ENCODE results near the gene RAD51D.

RAD51D gene

GRCh38 chr17:35103271-35103670, 16.4 kb downstream of the RAD51D start:
- TF ChIP-seq USF1 (IDR thresholded peaks at IDR 0.05) (no peak), MAX (IDR thresholded peaks at IDR 0.05) (no peak), TEAD4 (IDR thresholded peaks at IDR 0.05) (no peak), CEBPB (IDR thresholded peaks at IDR 0.05) (no peak), TAF1 (IDR thresholded peaks at IDR 0.05; ENCODE audit: low read depth) (no peak), EGR1 (IDR thresholded peaks at IDR 0.05) (no peak), TCF12 (IDR thresholded peaks at IDR 0.05; ENCODE audit: low read depth) (no peak), RAD21 (IDR thresholded peaks at IDR 0.05; ENCODE audit: low read depth) (no peak), FOXM1 (IDR thresholded peaks at IDR 0.05; ENCODE audit: borderline replicate concordance, low read depth) (no peak), YY1 (IDR thresholded peaks at IDR 0.05; ENCODE audit: low read depth) (no peak), EP300 (IDR thresholded peaks at IDR 0.05; ENCODE audit: borderline replicate concordance) (no peak), NFIC (IDR thresholded peaks at IDR 0.05) (no peak), CREB1 (IDR thresholded peaks at IDR 0.05; ENCODE audit: low read depth) (no peak), ZBTB7A (IDR thresholded peaks at IDR 0.05; ENCODE audit: low read depth) (no peak)
- TF ChIP-seq, protein P1, sequence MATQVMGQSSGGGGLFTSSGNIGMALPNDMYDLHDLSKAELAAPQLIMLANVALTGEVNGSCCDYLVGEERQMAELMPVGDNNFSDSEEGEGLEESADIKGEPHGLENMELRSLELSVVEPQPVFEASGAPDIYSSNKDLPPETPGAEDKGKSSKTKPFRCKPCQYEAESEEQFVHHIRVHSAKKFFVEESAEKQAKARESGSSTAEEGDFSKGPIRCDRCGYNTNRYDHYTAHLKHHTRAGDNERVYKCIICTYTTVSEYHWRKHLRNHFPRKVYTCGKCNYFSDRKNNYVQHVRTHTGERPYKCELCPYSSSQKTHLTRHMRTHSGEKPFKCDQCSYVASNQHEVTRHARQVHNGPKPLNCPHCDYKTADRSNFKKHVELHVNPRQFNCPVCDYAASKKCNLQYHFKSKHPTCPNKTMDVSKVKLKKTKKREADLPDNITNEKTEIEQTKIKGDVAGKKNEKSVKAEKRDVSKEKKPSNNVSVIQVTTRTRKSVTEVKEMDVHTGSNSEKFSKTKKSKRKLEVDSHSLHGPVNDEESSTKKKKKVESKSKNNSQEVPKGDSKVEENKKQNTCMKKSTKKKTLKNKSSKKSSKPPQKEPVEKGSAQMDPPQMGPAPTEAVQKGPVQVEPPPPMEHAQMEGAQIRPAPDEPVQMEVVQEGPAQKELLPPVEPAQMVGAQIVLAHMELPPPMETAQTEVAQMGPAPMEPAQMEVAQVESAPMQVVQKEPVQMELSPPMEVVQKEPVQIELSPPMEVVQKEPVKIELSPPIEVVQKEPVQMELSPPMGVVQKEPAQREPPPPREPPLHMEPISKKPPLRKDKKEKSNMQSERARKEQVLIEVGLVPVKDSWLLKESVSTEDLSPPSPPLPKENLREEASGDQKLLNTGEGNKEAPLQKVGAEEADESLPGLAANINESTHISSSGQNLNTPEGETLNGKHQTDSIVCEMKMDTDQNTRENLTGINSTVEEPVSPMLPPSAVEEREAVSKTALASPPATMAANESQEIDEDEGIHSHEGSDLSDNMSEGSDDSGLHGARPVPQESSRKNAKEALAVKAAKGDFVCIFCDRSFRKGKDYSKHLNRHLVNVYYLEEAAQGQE (IDR thresholded peaks at IDR 0.05; ENCODE audit: low read depth): no peak

DNA sequence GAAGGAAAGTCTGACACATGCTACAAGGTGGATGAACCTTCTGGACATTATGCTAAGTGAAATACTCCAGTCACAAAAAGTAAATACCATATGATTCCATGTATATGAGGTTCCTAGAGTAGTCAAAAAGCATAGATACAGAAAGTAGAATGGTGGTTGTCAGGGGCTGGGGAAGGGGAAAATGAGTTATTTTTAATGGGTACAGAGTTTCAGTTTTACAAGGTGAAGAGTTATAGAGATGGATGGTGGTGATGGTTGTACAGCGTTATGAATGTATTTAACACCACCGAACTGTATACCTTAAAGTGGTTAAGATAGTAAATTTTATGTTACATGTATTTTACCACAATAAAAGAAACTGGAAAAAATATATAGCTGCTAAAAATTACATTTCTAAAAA, 17.9 kb downstream of the RAD51D start:
- TF ChIP-seq TAF1 (IDR thresholded peaks at IDR 0.05; ENCODE audit: low read depth) (no peak), NFIC (IDR thresholded peaks at IDR 0.05) (no peak), EP300 (IDR thresholded peaks at IDR 0.05; ENCODE audit: borderline replicate concordance) (no peak), CREB1 (IDR thresholded peaks at IDR 0.05; ENCODE audit: low read depth) (no peak), TCF12 (IDR thresholded peaks at IDR 0.05; ENCODE audit: low read depth) (no peak), USF1 (IDR thresholded peaks at IDR 0.05) (no peak), TEAD4 (IDR thresholded peaks at IDR 0.05) (no peak), MAX (IDR thresholded peaks at IDR 0.05) (no peak), EGR1 (IDR thresholded peaks at IDR 0.05) (no peak), ZBTB7A (IDR thresholded peaks at IDR 0.05; ENCODE audit: low read depth) (no peak), CEBPB (IDR thresholded peaks at IDR 0.05) (no peak), FOXM1 (IDR thresholded peaks at IDR 0.05; ENCODE audit: borderline replicate concordance, low read depth) (no peak), YY1 (IDR thresholded peaks at IDR 0.05; ENCODE audit: low read depth) (no peak), RAD21 (IDR thresholded peaks at IDR 0.05; ENCODE audit: low read depth) (no peak)
- TF ChIP-seq, protein P1 (IDR thresholded peaks at IDR 0.05; ENCODE audit: low read depth): no peak

DNA sequence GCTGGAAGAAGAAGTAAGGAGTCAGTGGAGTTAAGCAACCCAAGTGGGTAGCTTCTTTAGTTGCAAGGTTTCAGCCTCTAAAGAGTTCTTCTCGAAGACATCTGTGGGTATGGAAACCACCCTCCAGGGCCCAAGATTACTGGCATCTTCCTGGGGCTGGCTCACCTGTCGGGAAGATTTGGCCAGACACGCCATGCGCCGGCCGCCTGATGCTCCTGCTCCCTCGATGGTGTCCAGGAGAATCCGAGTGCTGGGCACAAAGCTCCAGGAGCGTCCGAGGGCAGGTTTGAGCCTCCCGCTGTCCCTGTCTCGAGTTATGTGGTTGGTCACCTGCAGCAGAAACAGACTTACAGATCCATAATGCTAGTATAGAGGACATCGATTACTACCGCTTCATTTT, 18.6 kb downstream of the RAD51D start:
- no peak for TF ChIP-seq RAD21 (IDR thresholded peaks at IDR 0.05; ENCODE audit: low read depth)
- TF ChIP-seq USF1 (IDR thresholded peaks at IDR 0.05): no peak
- no peak for TF ChIP-seq TCF12 (IDR thresholded peaks at IDR 0.05; ENCODE audit: low read depth)

DNA sequence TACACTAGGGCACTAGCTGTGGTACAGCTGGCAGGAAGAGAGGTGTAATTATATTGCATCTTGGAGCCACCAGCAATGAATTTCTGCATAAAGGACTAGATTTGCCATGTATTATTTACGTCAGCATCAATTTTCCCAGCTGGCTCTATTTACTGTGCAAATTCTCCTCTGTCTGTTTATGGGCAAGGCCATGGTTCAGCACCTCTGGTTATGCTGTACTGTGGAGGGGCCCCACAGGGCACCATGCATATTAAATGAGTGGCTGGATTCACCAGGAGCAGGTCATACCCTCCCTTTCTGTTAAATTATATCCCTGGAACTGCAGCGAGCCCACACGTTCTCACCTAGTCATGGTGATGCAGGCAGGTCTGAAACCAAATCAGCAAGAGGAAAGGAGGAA, 19.8 kb downstream of the RAD51D start:
- TF ChIP-seq EGR1 (IDR thresholded peaks at IDR 0.05) (no peak), ZBTB7A (IDR thresholded peaks at IDR 0.05; ENCODE audit: low read depth) (no peak), CEBPB (IDR thresholded peaks at IDR 0.05) (no peak), YY1 (IDR thresholded peaks at IDR 0.05; ENCODE audit: low read depth) (no peak), NFIC (IDR thresholded peaks at IDR 0.05) (no peak), CREB1 (IDR thresholded peaks at IDR 0.05; ENCODE audit: low read depth) (no peak), EP300 (IDR thresholded peaks at IDR 0.05; ENCODE audit: borderline replicate concordance) (no peak)

- TF ChIP-seq USF1 (IDR thresholded peaks at IDR 0.05) (no peak), MAX (IDR thresholded peaks at IDR 0.05) (no peak), TCF12 (IDR thresholded peaks at IDR 0.05; ENCODE audit: low read depth) (no peak)
Observed at GRCh38 chr17:35097776-35098175, 21.9 kb downstream of the RAD51D start.

Measured in Ishikawa (cell line).